HG03175 (cell line): ENCODE results near the gene GIT2.
"Not testable (repeated sequence)": the region's sequence is repeated elsewhere in the genome, so short reads cannot be mapped to it uniquely, and the experiment has no call there.

Source experiments
- ATAC-seq: cut with Tn5 transposase; IDR thresholded peaks from one replicate; pipeline ENCODE4 v1.9.1; 2021; ENCODE audit warnings: mild to moderate bottlenecking, moderate library complexity; ENCODE audit not compliant: unreplicated experiment

The GIT2 gene

GRCh38 chr12:109947521-109947920 lies 48.6 kb downstream of the GIT2 start:
- no peak for ATAC-seq

- no peak for ATAC-seq
Observed at GRCh38 chr12:109946913-109947312, 49.3 kb downstream of the GIT2 start.

GRCh38 chr12:109946505-109946904 lies 49.7 kb downstream of the GIT2 start:
- ATAC-seq = no peak

- no peak for ATAC-seq
Observed at GRCh38 chr12:109944561-109945359, 51.4 kb downstream of the GIT2 start.

- no peak for ATAC-seq
Observed at GRCh38 chr12:109943811-109944210, 52.4 kb downstream of the GIT2 start.

GRCh38 chr12:109940339-109940923 lies 55.7 kb downstream of the GIT2 start:
- ATAC-seq = no peak

- ATAC-seq = no peak
Observed at GRCh38 chr12:109939504-109939903, 56.7 kb downstream of the GIT2 start.

GRCh38 chr12:109938947-109939346 lies 57.2 kb downstream of the GIT2 start:
- no peak for ATAC-seq

- no peak for ATAC-seq
Observed at GRCh38 chr12:109937371-109937770, 58.8 kb downstream of the GIT2 start.

- no peak for ATAC-seq
Observed at GRCh38 chr12:109934026-109934425, 62.1 kb downstream of the GIT2 start.

GRCh38 chr12:109932878-109933503 lies 63.2 kb downstream of the GIT2 start:
- ATAC-seq = no peak

- ATAC-seq = no peak
Observed at GRCh38 chr12:109931143-109931542, 65.0 kb downstream of the GIT2 start.

GRCh38 chr12:109930028-109930800 lies 66.0 kb downstream of the GIT2 start:
- ATAC-seq = no peak

- ATAC-seq = not testable (repeated sequence)
Observed at GRCh38 chr12:109929326-109929725, 66.8 kb downstream of the GIT2 start.

GRCh38 chr12:109928058-109928656 lies 68.0 kb downstream of the GIT2 start:
- ATAC-seq = no peak

- ATAC-seq = no peak
Observed at GRCh38 chr12:109927622-109928021, 68.5 kb downstream of the GIT2 start.

- no peak for ATAC-seq
Observed at GRCh38 chr12:109926488-109927210, 69.5 kb downstream of the GIT2 start.

GRCh38 chr12:109926016-109926415 lies 70.2 kb downstream of the GIT2 start:
- no peak for ATAC-seq

- ATAC-seq = no peak
Observed at GRCh38 chr12:109925185-109925840, 70.9 kb downstream of the GIT2 start.
